Stimulated activated CD8-positive, alpha-beta memory T cell treated with anti-CD3 and anti-CD28 coated beads, Interleukin-4, amount 100 ng/mL, for 48 hours (primary cell): ENCODE data around the gene BCAR3.
A peak's percentile ranks its signal among the peaks of the same experiment; 100 is the strongest.
"Not testable (repeated sequence)": the region's sequence is repeated elsewhere in the genome, so short reads cannot be mapped to it uniquely, and the experiment has no call there.

Experiments
- DNase-seq: peaks from one replicate; pipeline ENCODE4 v3.0.0-alpha.2; 2020

BCAR3 gene

GRCh38 chr1:93705892-93706500, 24.4 kb upstream of the BCAR3 start:
- no peak for DNase-seq

GRCh38 chr1:93704052-93704451, 22.4 kb upstream of the BCAR3 start:
- DNase-seq, result no peak

GRCh38 chr1:93703643-93704042, 22.0 kb upstream of the BCAR3 start:
- no peak for DNase-seq

GRCh38 chr1:93702828-93703183, 21.2 kb upstream of the BCAR3 start:
- no peak for DNase-seq

GRCh38 chr1:93702111-93702827, 20.6 kb upstream of the BCAR3 start:
- DNase-seq, result no peak

GRCh38 chr1:93701629-93702028, 20.0 kb upstream of the BCAR3 start:
- no peak for DNase-seq

- DNase-seq, result no peak
Measured at GRCh38 chr1:93700532-93701469, 19.2 kb upstream of the BCAR3 start.

GRCh38 chr1:93699503-93700168, 18.0 kb upstream of the BCAR3 start:
- DNase-seq, result no peak

GRCh38 chr1:93699049-93699384, 17.4 kb upstream of the BCAR3 start:
- no peak for DNase-seq

GRCh38 chr1:93698329-93699048, 16.9 kb upstream of the BCAR3 start:
- no peak for DNase-seq

- DNase-seq, result not testable (repeated sequence)
Measured at GRCh38 chr1:93697566-93697965, 15.9 kb upstream of the BCAR3 start.

- DNase-seq, result no peak
Measured at GRCh38 chr1:93695411-93696005, 13.9 kb upstream of the BCAR3 start.

- DNase-seq, result no peak
Measured at GRCh38 chr1:93694819-93695218, 13.2 kb upstream of the BCAR3 start.

GRCh38 chr1:93694039-93694438, 12.4 kb upstream of the BCAR3 start:
- DNase-seq, result no peak

- DNase-seq, result peak; percentile 68
Measured at GRCh38 chr1:93692983-93693591, 11.4 kb upstream of the BCAR3 start.

- DNase-seq, result no peak
Measured at GRCh38 chr1:93692451-93692861, 10.8 kb upstream of the BCAR3 start.

GRCh38 chr1:93692026-93692425, 10.4 kb upstream of the BCAR3 start:
- no peak for DNase-seq

- no peak for DNase-seq
Measured at GRCh38 chr1:93690921-93691789, 9.5 kb upstream of the BCAR3 start.

- no peak for DNase-seq
Measured at GRCh38 chr1:93690341-93690740, 8.7 kb upstream of the BCAR3 start.

- DNase-seq, result no peak
Measured at GRCh38 chr1:93689521-93690223, 8.0 kb upstream of the BCAR3 start.
